ENCODE data around the gene TARDBP.

Gene TARDBP

DNA sequence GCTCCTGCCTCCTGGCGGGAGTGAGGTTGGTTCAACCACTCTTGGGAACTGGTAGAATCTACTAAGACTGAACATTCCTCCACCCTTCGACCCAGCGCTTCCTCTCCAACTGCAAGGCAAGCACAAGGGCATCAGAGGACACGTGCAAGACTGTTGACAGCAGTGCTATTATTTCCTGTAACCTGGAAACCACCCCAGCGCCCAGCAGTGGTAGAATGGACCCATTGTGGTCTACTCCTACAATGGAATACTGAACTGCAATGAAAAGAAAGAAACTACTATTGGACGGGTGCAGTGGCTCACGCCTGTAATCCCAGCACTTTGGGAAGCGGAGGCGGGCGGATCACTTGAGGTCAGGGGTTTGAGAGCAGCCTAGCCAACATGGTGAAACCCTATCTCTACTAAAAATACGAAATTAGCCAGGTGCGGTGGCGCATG is 33.0 kb upstream of the TARDBP start:
- Histone ChIP-seq H3K27me3 (replicated peaks) (peaks cover 19% of the 10 kb centered on the region), H3K36me3 (replicated peaks) (no peaks in the 10 kb centered on the region), H3K27ac (no peak overlapping the region), H3K4me3 (ENCODE audit: low read depth, low read length) (no peak overlapping the region)
- TF ChIP-seq, protein P1, sequence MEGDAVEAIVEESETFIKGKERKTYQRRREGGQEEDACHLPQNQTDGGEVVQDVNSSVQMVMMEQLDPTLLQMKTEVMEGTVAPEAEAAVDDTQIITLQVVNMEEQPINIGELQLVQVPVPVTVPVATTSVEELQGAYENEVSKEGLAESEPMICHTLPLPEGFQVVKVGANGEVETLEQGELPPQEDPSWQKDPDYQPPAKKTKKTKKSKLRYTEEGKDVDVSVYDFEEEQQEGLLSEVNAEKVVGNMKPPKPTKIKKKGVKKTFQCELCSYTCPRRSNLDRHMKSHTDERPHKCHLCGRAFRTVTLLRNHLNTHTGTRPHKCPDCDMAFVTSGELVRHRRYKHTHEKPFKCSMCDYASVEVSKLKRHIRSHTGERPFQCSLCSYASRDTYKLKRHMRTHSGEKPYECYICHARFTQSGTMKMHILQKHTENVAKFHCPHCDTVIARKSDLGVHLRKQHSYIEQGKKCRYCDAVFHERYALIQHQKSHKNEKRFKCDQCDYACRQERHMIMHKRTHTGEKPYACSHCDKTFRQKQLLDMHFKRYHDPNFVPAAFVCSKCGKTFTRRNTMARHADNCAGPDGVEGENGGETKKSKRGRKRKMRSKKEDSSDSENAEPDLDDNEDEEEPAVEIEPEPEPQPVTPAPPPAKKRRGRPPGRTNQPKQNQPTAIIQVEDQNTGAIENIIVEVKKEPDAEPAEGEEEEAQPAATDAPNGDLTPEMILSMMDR (IDR thresholded peaks at IDR 0.05; ENCODE audit: low read depth, low read length, missing control alignments), result no peak
- in situ Hi-C loops (cut with HindIII; ENCODE audit: low pct_ligation_motif_present, low sequenced_read_pairs), result no loop called here
- no peak for DNase-seq

DNA sequence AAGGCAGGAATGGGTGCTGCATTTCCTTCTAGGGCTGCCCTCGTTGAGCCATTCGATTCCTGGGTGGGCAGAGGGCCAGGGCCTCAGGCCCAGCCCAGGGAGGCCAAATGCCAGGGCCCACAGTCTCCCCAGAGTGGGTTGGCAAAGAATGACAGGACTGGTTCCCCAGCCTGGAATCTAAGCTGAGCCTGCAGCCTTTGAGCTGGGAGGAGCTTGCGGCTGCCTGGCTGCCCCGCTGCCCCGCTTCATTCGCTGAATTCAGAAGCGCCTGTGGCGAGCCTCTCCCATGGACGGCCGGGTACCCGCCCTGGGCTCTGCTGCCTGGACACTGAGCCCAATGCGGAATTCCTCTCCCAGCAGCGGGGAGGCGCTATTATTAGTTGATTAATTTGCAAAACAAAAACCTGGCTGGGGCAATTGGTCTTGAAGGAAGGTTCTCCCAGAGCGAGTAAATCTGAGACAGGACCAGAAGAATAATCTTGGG is 32.3 kb upstream of the TARDBP start:
- Histone ChIP-seq H3K27me3 (replicated peaks) (peaks cover 19% of the 10 kb centered on the region), H3K4me3 (ENCODE audit: low read depth, low read length) (no peak overlapping the region), H3K27ac (no peak overlapping the region), H3K36me3 (replicated peaks) (no peaks in the 10 kb centered on the region)
- TF ChIP-seq, protein P1 (IDR thresholded peaks at IDR 0.05; ENCODE audit: low read depth, low read length, missing control alignments), result peak; percentile 63
- in situ Hi-C loops (cut with HindIII; ENCODE audit: low pct_ligation_motif_present, low sequenced_read_pairs), result no loop called here
- DNase-seq, result peak; percentile 45

DNA sequence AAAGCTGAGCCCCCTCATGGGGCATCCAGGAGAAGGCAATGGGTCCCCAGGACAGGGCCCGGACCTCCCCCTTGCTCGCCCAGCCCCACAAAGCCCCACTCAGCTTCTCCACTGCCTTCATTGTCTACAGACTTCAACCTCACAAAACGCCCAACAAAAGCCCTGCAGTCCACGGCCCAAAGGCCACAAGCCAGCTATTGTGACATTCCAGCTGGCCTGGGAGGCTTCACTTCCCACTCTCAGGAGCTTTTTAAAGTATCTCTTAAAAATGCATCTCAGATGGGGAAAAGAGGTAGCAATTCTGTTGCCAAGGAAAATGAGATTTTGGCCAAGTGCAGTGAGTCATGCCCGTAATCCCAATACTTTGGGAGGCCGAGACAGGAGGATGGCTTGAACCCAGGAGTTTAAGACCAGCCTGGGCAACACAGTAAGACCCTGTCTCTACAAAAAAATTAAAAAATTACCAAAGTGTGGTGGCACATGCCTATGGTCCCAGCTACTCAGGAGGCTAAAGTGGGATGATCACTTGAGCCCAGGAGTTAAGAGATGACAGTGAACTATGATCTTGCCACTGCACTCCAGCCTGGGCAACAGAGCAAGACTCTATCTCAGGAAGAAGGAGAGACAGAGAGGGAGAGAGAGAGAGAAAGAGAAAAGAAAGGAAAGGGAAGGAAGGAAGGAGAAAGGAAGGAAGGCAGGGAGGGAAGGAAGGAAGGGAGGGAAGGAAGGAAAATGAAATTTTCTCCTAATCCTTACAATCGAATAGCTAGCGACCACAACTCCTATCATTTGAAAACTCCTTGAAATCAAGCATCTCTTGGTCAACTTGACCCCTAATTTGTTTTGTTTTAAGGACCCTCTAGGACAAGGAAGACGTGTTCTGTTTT is 31.4 kb upstream of the TARDBP start:
- Histone ChIP-seq H3K4me3 (ENCODE audit: low read depth, low read length) (no peak overlapping the region), H3K27ac (no peak overlapping the region), H3K36me3 (replicated peaks) (no peaks in the 10 kb centered on the region), H3K27me3 (replicated peaks) (peaks cover 19% of the 10 kb centered on the region)
- no peak for DNase-seq
- in situ Hi-C loops (cut with HindIII; ENCODE audit: low pct_ligation_motif_present, low sequenced_read_pairs), result no loop called here
- TF ChIP-seq, protein P1 (IDR thresholded peaks at IDR 0.05; ENCODE audit: low read depth, low read length, missing control alignments), result no peak

DNA sequence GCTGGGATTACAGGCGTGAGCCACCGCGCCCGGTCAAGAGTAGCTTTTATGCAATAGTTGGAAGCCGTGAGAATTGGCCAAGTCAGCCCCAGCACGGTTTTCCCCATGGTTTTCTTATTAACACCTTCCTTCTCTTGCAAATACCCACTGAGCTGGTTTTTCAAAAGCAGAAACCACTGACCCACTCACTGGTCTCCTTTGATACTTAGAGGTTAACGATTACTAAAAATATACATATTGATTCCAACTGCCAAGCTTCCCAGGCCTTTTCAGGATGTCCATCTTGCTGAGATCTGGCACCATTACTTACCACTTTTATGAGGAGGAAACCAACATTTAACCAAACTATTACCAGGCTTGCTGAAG is 25.9 kb upstream of the TARDBP start:
- TF ChIP-seq, protein P1 (IDR thresholded peaks at IDR 0.05; ENCODE audit: low read depth, low read length, missing control alignments), result no peak

DNA sequence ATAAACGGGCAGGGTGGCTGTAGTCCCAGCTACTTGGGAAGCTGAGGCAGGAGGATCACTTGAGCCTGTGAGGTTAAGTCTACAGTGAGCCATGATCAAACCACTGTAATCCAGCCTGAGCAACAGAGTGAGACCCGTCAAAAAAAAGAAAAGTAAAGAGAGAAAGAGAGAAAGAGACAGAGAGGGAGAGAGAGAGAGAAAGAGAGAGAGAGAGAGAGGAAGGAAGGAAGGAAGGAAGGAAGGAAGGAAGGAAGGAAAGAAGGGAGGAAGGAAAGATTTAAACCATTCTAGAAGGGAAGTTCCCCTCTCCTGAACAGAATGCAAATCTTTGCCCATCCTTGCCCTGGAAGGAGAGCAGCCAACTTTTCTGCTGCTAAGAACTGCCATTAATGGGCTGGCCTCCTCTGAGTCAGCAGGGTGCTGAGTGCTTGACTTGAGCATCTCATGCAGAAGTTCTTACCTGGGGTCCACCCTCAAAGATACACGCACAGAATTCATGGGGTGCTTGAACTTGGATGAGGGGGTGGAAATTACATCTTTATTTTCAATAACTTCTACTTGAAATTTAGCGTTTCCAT is 24.5 kb upstream of the TARDBP start:
- TF ChIP-seq, protein P1 (IDR thresholded peaks at IDR 0.05; ENCODE audit: low read depth, low read length, missing control alignments), result no peak
- no peak overlapping the region for H3K27ac ChIP-seq
- H3K27me3 ChIP-seq (replicated peaks), result peaks cover 5% of the 10 kb centered on the region
- no peak overlapping the region for H3K4me3 ChIP-seq (ENCODE audit: low read depth, low read length)
- H3K36me3 ChIP-seq (replicated peaks), result no peaks in the 10 kb centered on the region
- in situ Hi-C loops (cut with HindIII; ENCODE audit: low pct_ligation_motif_present, low sequenced_read_pairs), result no loop called here
- DNase-seq, result no peak

More for the DNA sequence above, 25.9 kb upstream of the TARDBP start:
- DNase-seq, result no peak
- Histone ChIP-seq H3K4me3 (ENCODE audit: low read depth, low read length) (no peak overlapping the region), H3K27ac (no peak overlapping the region), H3K36me3 (replicated peaks) (no peaks in the 10 kb centered on the region), H3K27me3 (replicated peaks) (peaks cover 12% of the 10 kb centered on the region)
- in situ Hi-C loops (cut with HindIII; ENCODE audit: low pct_ligation_motif_present, low sequenced_read_pairs), result no loop called here

Data from brain microvascular endothelial cell (primary cell).